Ovary (tissue), 3 donors: Measurements from ENCODE around the gene RBPJ.

Source experiments
- CTCF ChIP-seq, 3 donors: fragments of 450-650 bp in 2 of 3; fragments of 200-600 bp in 1 of 3; IDR thresholded peaks; one replicate each; pipeline versions ENCODE4 v1.5.1 to v1.8.0; 2016 to 2022; ENCODE audit warnings: antibody characterized with exemption in 3 of 3, mild to moderate bottlenecking in 1 of 3
- EP300 ChIP-seq: sonication (generic); formaldehyde crosslinking; IDR thresholded peaks from one replicate; pipeline ENCODE4 v1.6.1; 2017; ENCODE audit warnings: antibody characterized with exemption
- POLR2A ChIP-seq: fragments of 450-650 bp; IDR thresholded peaks from one replicate; pipeline ENCODE4 v1.6.1; 2017; ENCODE audit warnings: antibody characterized with exemption, mild to moderate bottlenecking, moderate library complexity
- donor health status: DM: no; HTN: no; CAD: no.

- no peak for TF ChIP-seq CTCF (IDR thresholded peaks at IDR 0.05)
- no peak for TF ChIP-seq POLR2A
- no peak for TF ChIP-seq EP300
Measured at GRCh38 chr4:26432419-26432818, 111.6 kb downstream of the RBPJ start.
